Keratinocyte (primary cell): ENCODE measurements around the gene KIAA0930. TPM values are rescaled to one million over a fixed set of nuclear protein-coding genes. Genes with fewer than 3 reads are reported as not detected.
A peak's percentile ranks its signal among the peaks of the same experiment; 100 is the strongest.

Experiments used
- DNase-seq: peaks from one replicate; pipeline ENCODE4 v3.0.0-alpha.2; 2011; ENCODE audit warnings: low read depth, missing footprints, low spot score
- FAIRE-seq: peaks from 2 replicates; lab custom pipeline; 2011; peaks lifted over from hg19 to GRCh38; lab: Jason Lieb, UNC
- H2AFZ ChIP-seq: 2 replicates; pipeline ENCODE4 v1.6.0; 2012; ENCODE audit warnings: low read length, control low read depth, inconsistent platforms; ENCODE audit not compliant: control insufficient read depth
- H3K27ac ChIP-seq: 2 replicates; pipeline ENCODE4 v1.5.1; 2011; ENCODE audit warnings: low read length; ENCODE audit not compliant: control insufficient read depth, insufficient read depth
- H3K27me3 ChIP-seq: 3 replicates; pipeline ENCODE4 v1.6.0; 2011; ENCODE audit warnings: low read length; ENCODE audit not compliant: control insufficient read depth, insufficient read depth; ENCODE audit errors: extremely low read depth
- H3K36me3 ChIP-seq, 2 experiments: 2 replicates in 1 of 2; 3 replicates in 1 of 2; pipeline ENCODE4 v1.5.1; 2011; ENCODE audit warnings: low read length in 2 of 2, mild to moderate bottlenecking in 1 of 2; ENCODE audit not compliant: control insufficient read depth in 2 of 2, insufficient read depth in 2 of 2; ENCODE audit errors: extremely low read depth in 1 of 2
- H3K4me1 ChIP-seq: 3 replicates; pipeline ENCODE4 v1.5.1; 2011; ENCODE audit warnings: low read length; ENCODE audit not compliant: control insufficient read depth, insufficient read depth; ENCODE audit errors: extremely low read depth
- H3K4me2 ChIP-seq: 3 replicates; pipeline ENCODE4 v1.6.0; 2011; ENCODE audit warnings: low read depth, low read length; ENCODE audit not compliant: control insufficient read depth, insufficient read depth; ENCODE audit errors: extremely low read depth
- H3K4me3 ChIP-seq, 3 experiments: fragments of 200-600 bp in 1 of 3; sonication (generic) in 1 of 3; 2 replicates in 2 of 3; 3 replicates in 1 of 3; pipeline ENCODE4 v1.5.1; 2011 to 2016; ENCODE audit warnings: low read length in 3 of 3, mild to moderate bottlenecking in 3 of 3, control low read depth in 2 of 3, inconsistent platforms in 1 of 3, low read depth in 1 of 3, mixed read lengths in 1 of 3, mixed run types in 1 of 3, moderate library complexity in 1 of 3; ENCODE audit not compliant: control insufficient read depth in 2 of 3, insufficient read depth in 2 of 3; ENCODE audit errors: extremely low read depth in 1 of 3
- H3K79me2 ChIP-seq: 2 replicates; pipeline ENCODE4 v1.6.0; 2012; ENCODE audit warnings: low read length; ENCODE audit not compliant: control insufficient read depth, insufficient read depth
- H3K9ac ChIP-seq: 3 replicates; pipeline ENCODE4 v1.6.0; 2011; ENCODE audit warnings: low read length; ENCODE audit not compliant: control insufficient read depth, insufficient read depth; ENCODE audit errors: extremely low read depth
- H3K9me1 ChIP-seq: 3 replicates; pipeline ENCODE4 v1.6.0; 2011; ENCODE audit warnings: low read length; ENCODE audit not compliant: control insufficient read depth, insufficient read depth; ENCODE audit errors: extremely low read depth
- H3K9me3 ChIP-seq: 2 replicates; pipeline ENCODE4 v1.5.1; 2012; ENCODE audit warnings: low read depth, low read length; ENCODE audit not compliant: control insufficient read depth
- H4K20me1 ChIP-seq: 3 replicates; pipeline ENCODE4 v1.6.0; 2011; ENCODE audit warnings: low read length; ENCODE audit not compliant: control insufficient read depth, insufficient read depth; ENCODE audit errors: extremely low read depth
- EZH2 ChIP-seq: IDR thresholded peaks from one replicate; pipeline ENCODE4 v1.6.1; 2012; ENCODE audit warnings: inconsistent platforms, mild to moderate bottlenecking, low read length, moderate library complexity
- dilution Hi-C: fragments of 300-500 bp; cut with MboI; formaldehyde crosslinking; loops from one replicate; pipeline ENCODE4 v1.7.0; 2020; ENCODE audit warnings: low sequenced_read_pairs; ENCODE audit not compliant: extremely low pct_ligation_motif_present
- polyA plus RNA-seq, 5 experiments: library from polyadenylated mRNA; depleted of rRNA in 3 of 5; stranded (reverse) in 3 of 5; stranded (forward) in 1 of 5; unstranded in 1 of 5; fragments of >200 nt; gene quantifications; 1 replicate in 1 of 5; 2 replicates in 3 of 5; 3 replicates in 1 of 5; pipeline versions ENCODE4 v1.2.1 to v1.2.3, GENCODE V29; 2011 to 2012; ENCODE audit warnings: missing spikeins in 2 of 5, low read depth in 1 of 5, low replicate concordance in 1 of 5
- TF ChIP-seq, protein P1 (sequence below), 3 experiments: IDR thresholded peaks in 1 of 3; conservative IDR thresholded peaks in 1 of 3; optimal IDR thresholded peaks in 1 of 3; 2 replicates in 2 of 3; 3 replicates in 1 of 3; pipeline versions ENCODE3 to v1.5.1; 2011; ENCODE audit warnings: low read length in 3 of 3, mild to moderate bottlenecking in 3 of 3, moderate library complexity in 2 of 3, control low read depth in 1 of 3, inconsistent platforms in 1 of 3; ENCODE audit not compliant: insufficient read depth in 2 of 3; ENCODE audit errors: extremely low read depth in 1 of 3

KIAA0930 gene
- polyA plus RNA-seq, 1 donor (not counting 4 experiments of a cell fraction or from before 2014, with no cell fraction given): 115 TPM

DNA sequence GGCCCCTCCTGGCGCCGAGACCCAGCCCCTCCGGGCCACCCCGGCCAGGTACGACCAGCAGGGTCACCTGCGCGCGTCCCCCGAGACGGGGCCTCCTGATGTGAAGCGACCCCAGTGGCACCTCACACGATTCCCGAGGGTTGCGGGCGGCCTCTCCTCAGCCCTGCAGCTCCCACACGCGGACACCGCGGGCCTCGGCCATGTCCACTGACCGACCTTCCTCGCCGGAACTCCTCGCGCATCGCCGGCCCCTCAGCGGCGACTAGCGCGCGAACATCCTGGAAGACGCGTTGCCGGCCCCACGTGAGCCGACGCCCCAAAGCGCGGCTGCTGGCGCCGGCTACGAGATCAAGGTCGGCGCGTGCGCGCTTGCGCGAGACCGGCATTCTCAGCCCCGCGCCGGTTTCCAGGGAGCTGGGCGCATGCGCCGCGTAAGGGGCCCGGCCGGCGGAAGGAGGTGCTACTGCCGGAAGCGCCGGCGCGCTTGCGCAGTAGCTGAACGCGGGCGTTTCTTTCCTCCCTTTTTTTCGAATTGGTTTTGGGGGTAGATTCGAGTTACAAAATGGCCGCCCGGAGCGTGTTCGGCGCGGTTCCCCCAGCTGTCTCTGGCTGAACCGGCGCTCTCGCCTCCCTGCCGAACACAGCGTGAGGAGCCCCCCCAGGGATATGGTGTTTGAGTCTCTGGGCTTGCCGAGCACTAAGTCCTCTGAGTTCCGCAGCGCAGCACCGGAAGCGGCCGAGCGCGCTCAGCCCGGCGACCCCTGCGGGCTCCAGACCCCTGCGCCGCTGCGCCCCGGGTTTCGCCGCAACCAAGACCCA, 77.0 kb downstream of the KIAA0930 start, which contains the start of gene NUP50:
Gene NUP50 (plus strand): TSS at position 475 of the 819 bp plus-strand sequence. CDS start 4,253 bp downstream, outside the sequence.
- DNase-seq (peak; percentile 79), FAIRE-seq (no peak)
- no peak for TF ChIP-seq EZH2
- TF ChIP-seq, protein P1, sequence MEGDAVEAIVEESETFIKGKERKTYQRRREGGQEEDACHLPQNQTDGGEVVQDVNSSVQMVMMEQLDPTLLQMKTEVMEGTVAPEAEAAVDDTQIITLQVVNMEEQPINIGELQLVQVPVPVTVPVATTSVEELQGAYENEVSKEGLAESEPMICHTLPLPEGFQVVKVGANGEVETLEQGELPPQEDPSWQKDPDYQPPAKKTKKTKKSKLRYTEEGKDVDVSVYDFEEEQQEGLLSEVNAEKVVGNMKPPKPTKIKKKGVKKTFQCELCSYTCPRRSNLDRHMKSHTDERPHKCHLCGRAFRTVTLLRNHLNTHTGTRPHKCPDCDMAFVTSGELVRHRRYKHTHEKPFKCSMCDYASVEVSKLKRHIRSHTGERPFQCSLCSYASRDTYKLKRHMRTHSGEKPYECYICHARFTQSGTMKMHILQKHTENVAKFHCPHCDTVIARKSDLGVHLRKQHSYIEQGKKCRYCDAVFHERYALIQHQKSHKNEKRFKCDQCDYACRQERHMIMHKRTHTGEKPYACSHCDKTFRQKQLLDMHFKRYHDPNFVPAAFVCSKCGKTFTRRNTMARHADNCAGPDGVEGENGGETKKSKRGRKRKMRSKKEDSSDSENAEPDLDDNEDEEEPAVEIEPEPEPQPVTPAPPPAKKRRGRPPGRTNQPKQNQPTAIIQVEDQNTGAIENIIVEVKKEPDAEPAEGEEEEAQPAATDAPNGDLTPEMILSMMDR (optimal IDR thresholded peaks at IDR 0.05 in 1 of 3, IDR thresholded peaks at IDR 0.05 in 1 of 3, conservative IDR thresholded peaks at IDR 0.05 in 1 of 3; ENCODE audit: extremely low read depth in 1 of 3, insufficient read depth in 2 of 3, low read length in 3 of 3): peak in 1 of 3 experiments; percentile 10
- Histone ChIP-seq H3K9me3 (no peaks in the 10 kb centered on the region), H3K4me3 (peak within 1 kb of the TSS; percentile 72 to 98 (median 95)), H4K20me1 (peaks cover 4% of the 10 kb centered on the region), H3K4me1 (peaks cover 25% of the 10 kb centered on the region), H3K36me3 (peaks cover 6 to 13% of the 10 kb centered on the region in 2 experiments), H2AFZ (peak within 1 kb of the TSS; percentile 74), H3K79me2 (peaks cover 86% of the 10 kb centered on the region), H3K27me3 (no peaks in the 10 kb centered on the region), H3K9me1 (no peaks in the 10 kb centered on the region), H3K4me2 (peak within 1 kb of the TSS; percentile 96), H3K9ac (peak within 1 kb of the TSS; percentile 97), H3K27ac (peak within 1 kb of the TSS; percentile 97)
- dilution Hi-C loops: no loop called here

DNA sequence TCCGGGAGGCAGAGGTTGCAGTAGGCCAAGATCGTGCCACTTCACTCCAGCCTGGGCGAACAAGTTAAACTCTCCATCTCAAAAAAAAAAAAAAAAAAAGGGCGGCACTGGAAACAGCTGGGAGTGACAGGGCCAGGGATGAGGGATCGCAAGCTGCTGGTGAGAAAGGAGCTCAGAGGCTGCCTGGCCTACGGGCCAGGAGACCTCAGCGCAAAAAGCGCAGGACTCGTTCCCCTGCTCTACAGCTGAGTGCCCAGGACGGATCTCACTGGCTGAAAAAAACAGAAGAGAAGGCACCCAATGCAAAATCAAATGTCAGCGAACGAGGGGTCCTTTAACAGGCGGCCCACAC, 77.6 kb downstream of the KIAA0930 start:
- peak overlapping the region; percentile 97 for H3K27ac ChIP-seq
- peak overlapping the region; percentile 96 for H3K4me2 ChIP-seq
- H3K36me3 ChIP-seq: peaks cover 2 to 14% of the 10 kb centered on the region in 2 experiments
- peaks cover 25% of the 10 kb centered on the region for H3K4me1 ChIP-seq
- H3K79me2 ChIP-seq: peaks cover 85% of the 10 kb centered on the region
- H2AFZ ChIP-seq: no peak overlapping the region
- no peaks in the 10 kb centered on the region for H3K9me1 ChIP-seq
- no peaks in the 10 kb centered on the region for H3K9me3 ChIP-seq
- H3K27me3 ChIP-seq: no peaks in the 10 kb centered on the region
- dilution Hi-C loops: no loop called here
- FAIRE-seq: no peak
- peak overlapping the region; percentile 72 to 98 (median 90) for H3K4me3 ChIP-seq
- H3K9ac ChIP-seq: peak overlapping the region; percentile 97
- H4K20me1 ChIP-seq: peaks cover 4% of the 10 kb centered on the region
- no peak for DNase-seq
- TF ChIP-seq, protein P1 (optimal IDR thresholded peaks at IDR 0.05 in 1 of 3, IDR thresholded peaks at IDR 0.05 in 1 of 3, conservative IDR thresholded peaks at IDR 0.05 in 1 of 3; ENCODE audit: extremely low read depth in 1 of 3, insufficient read depth in 2 of 3, low read length in 3 of 3): no peak
- no peak for TF ChIP-seq EZH2
